HG02840 (cell line): ENCODE data around the gene TSHZ2.

Source experiments
- ATAC-seq: cut with Tn5 transposase; IDR thresholded peaks from one replicate; pipeline ENCODE4 v1.9.1; 2021; ENCODE audit warnings: mild to moderate bottlenecking, moderate library complexity, moderate number of reproducible peaks; ENCODE audit not compliant: unreplicated experiment, low FRiP score

TSHZ2 gene

GRCh38 chr20:53216856-53217576 is 244.9 kb downstream of the TSHZ2 start:
- ATAC-seq, result peak; percentile 73

- no peak for ATAC-seq
These were observed 248.5 kb downstream of the TSHZ2 start for GRCh38 chr20:53220482-53221307.

- ATAC-seq, result no peak
These were observed 249.6 kb downstream of the TSHZ2 start for GRCh38 chr20:53221731-53222130.

GRCh38 chr20:53222416-53222815 is 250.3 kb downstream of the TSHZ2 start:
- ATAC-seq, result no peak

GRCh38 chr20:53222932-53223331 is 250.8 kb downstream of the TSHZ2 start:
- no peak for ATAC-seq

- ATAC-seq, result no peak
These were observed 251.5 kb downstream of the TSHZ2 start for GRCh38 chr20:53223626-53224172.

- no peak for ATAC-seq
These were observed 252.7 kb downstream of the TSHZ2 start for GRCh38 chr20:53224851-53225250.

- ATAC-seq, result no peak
These were observed 254.7 kb downstream of the TSHZ2 start for GRCh38 chr20:53226826-53227225.

GRCh38 chr20:53227523-53227922 is 255.4 kb downstream of the TSHZ2 start:
- ATAC-seq, result no peak

- no peak for ATAC-seq
These were observed 258.9 kb downstream of the TSHZ2 start for GRCh38 chr20:53231061-53231460.

- no peak for ATAC-seq
These were observed 265.3 kb downstream of the TSHZ2 start for GRCh38 chr20:53237461-53237860.

- ATAC-seq, result no peak
These were observed 266.0 kb downstream of the TSHZ2 start for GRCh38 chr20:53238121-53238660.

GRCh38 chr20:53243152-53243551 is 271.0 kb downstream of the TSHZ2 start:
- ATAC-seq, result no peak

GRCh38 chr20:53244711-53245110 is 272.6 kb downstream of the TSHZ2 start:
- ATAC-seq, result no peak

GRCh38 chr20:53245574-53245973 is 273.4 kb downstream of the TSHZ2 start:
- no peak for ATAC-seq

GRCh38 chr20:53247468-53248103 is 275.4 kb downstream of the TSHZ2 start:
- ATAC-seq, result no peak

- ATAC-seq, result no peak
These were observed 278.3 kb downstream of the TSHZ2 start for GRCh38 chr20:53250456-53250855.

- no peak for ATAC-seq
These were observed 279.8 kb downstream of the TSHZ2 start for GRCh38 chr20:53252002-53252401.

GRCh38 chr20:53253668-53254067 is 281.5 kb downstream of the TSHZ2 start:
- no peak for ATAC-seq

GRCh38 chr20:53255102-53255710 is 283.0 kb downstream of the TSHZ2 start:
- no peak for ATAC-seq
